Keratinocyte (primary cell): Measurements from ENCODE around the gene PCYOX1L. TPM values are rescaled to one million over a fixed set of nuclear protein-coding genes. Genes with fewer than 3 reads are reported as not detected.

Source experiments
- DNase-seq: peaks from one replicate; pipeline ENCODE4 v3.0.0-alpha.2; 2011; ENCODE audit warnings: low read depth, missing footprints, low spot score
- FAIRE-seq: peaks from 2 replicates; lab custom pipeline; 2011; peaks lifted over from hg19 to GRCh38; lab: Jason Lieb, UNC
- H2AFZ ChIP-seq: 2 replicates; pipeline ENCODE4 v1.6.0; 2012; ENCODE audit warnings: low read length, control low read depth, inconsistent platforms; ENCODE audit not compliant: control insufficient read depth
- H3K27ac ChIP-seq: 2 replicates; pipeline ENCODE4 v1.5.1; 2011; ENCODE audit warnings: low read length; ENCODE audit not compliant: control insufficient read depth, insufficient read depth
- H3K27me3 ChIP-seq: 3 replicates; pipeline ENCODE4 v1.6.0; 2011; ENCODE audit warnings: low read length; ENCODE audit not compliant: control insufficient read depth, insufficient read depth; ENCODE audit errors: extremely low read depth
- H3K36me3 ChIP-seq, 2 experiments: 2 replicates in 1 of 2; 3 replicates in 1 of 2; pipeline ENCODE4 v1.5.1; 2011; ENCODE audit warnings: low read length in 2 of 2, mild to moderate bottlenecking in 1 of 2; ENCODE audit not compliant: control insufficient read depth in 2 of 2, insufficient read depth in 2 of 2; ENCODE audit errors: extremely low read depth in 1 of 2
- H3K4me1 ChIP-seq: 3 replicates; pipeline ENCODE4 v1.5.1; 2011; ENCODE audit warnings: low read length; ENCODE audit not compliant: control insufficient read depth, insufficient read depth; ENCODE audit errors: extremely low read depth
- H3K4me2 ChIP-seq: 3 replicates; pipeline ENCODE4 v1.6.0; 2011; ENCODE audit warnings: low read depth, low read length; ENCODE audit not compliant: control insufficient read depth, insufficient read depth; ENCODE audit errors: extremely low read depth
- H3K4me3 ChIP-seq, 3 experiments: fragments of 200-600 bp in 1 of 3; sonication (generic) in 1 of 3; 2 replicates in 2 of 3; 3 replicates in 1 of 3; pipeline ENCODE4 v1.5.1; 2011 to 2016; ENCODE audit warnings: low read length in 3 of 3, mild to moderate bottlenecking in 3 of 3, control low read depth in 2 of 3, inconsistent platforms in 1 of 3, low read depth in 1 of 3, mixed read lengths in 1 of 3, mixed run types in 1 of 3, moderate library complexity in 1 of 3; ENCODE audit not compliant: control insufficient read depth in 2 of 3, insufficient read depth in 2 of 3; ENCODE audit errors: extremely low read depth in 1 of 3
- H3K79me2 ChIP-seq: 2 replicates; pipeline ENCODE4 v1.6.0; 2012; ENCODE audit warnings: low read length; ENCODE audit not compliant: control insufficient read depth, insufficient read depth
- H3K9ac ChIP-seq: 3 replicates; pipeline ENCODE4 v1.6.0; 2011; ENCODE audit warnings: low read length; ENCODE audit not compliant: control insufficient read depth, insufficient read depth; ENCODE audit errors: extremely low read depth
- H3K9me1 ChIP-seq: 3 replicates; pipeline ENCODE4 v1.6.0; 2011; ENCODE audit warnings: low read length; ENCODE audit not compliant: control insufficient read depth, insufficient read depth; ENCODE audit errors: extremely low read depth
- H3K9me3 ChIP-seq: 2 replicates; pipeline ENCODE4 v1.5.1; 2012; ENCODE audit warnings: low read depth, low read length; ENCODE audit not compliant: control insufficient read depth
- H4K20me1 ChIP-seq: 3 replicates; pipeline ENCODE4 v1.6.0; 2011; ENCODE audit warnings: low read length; ENCODE audit not compliant: control insufficient read depth, insufficient read depth; ENCODE audit errors: extremely low read depth
- EZH2 ChIP-seq: IDR thresholded peaks from one replicate; pipeline ENCODE4 v1.6.1; 2012; ENCODE audit warnings: inconsistent platforms, mild to moderate bottlenecking, low read length, moderate library complexity
- dilution Hi-C: fragments of 300-500 bp; cut with MboI; formaldehyde crosslinking; loops from one replicate; pipeline ENCODE4 v1.7.0; 2020; ENCODE audit warnings: low sequenced_read_pairs; ENCODE audit not compliant: extremely low pct_ligation_motif_present
- polyA plus RNA-seq, 5 experiments: library from polyadenylated mRNA; depleted of rRNA in 3 of 5; stranded (reverse) in 3 of 5; stranded (forward) in 1 of 5; unstranded in 1 of 5; fragments of >200 nt; gene quantifications; 1 replicate in 1 of 5; 2 replicates in 3 of 5; 3 replicates in 1 of 5; pipeline versions ENCODE4 v1.2.1 to v1.2.3, GENCODE V29; 2011 to 2012; ENCODE audit warnings: missing spikeins in 2 of 5, low read depth in 1 of 5, low replicate concordance in 1 of 5
- TF ChIP-seq, protein P1 (sequence below), 3 experiments: IDR thresholded peaks in 1 of 3; conservative IDR thresholded peaks in 1 of 3; optimal IDR thresholded peaks in 1 of 3; 2 replicates in 2 of 3; 3 replicates in 1 of 3; pipeline versions ENCODE3 to v1.5.1; 2011; ENCODE audit warnings: low read length in 3 of 3, mild to moderate bottlenecking in 3 of 3, moderate library complexity in 2 of 3, control low read depth in 1 of 3, inconsistent platforms in 1 of 3; ENCODE audit not compliant: insufficient read depth in 2 of 3; ENCODE audit errors: extremely low read depth in 1 of 3

Gene PCYOX1L
- polyA plus RNA-seq, 1 donor (not counting 4 experiments of a cell fraction or from before 2014, with no cell fraction given), result 9.5 TPM

DNA sequence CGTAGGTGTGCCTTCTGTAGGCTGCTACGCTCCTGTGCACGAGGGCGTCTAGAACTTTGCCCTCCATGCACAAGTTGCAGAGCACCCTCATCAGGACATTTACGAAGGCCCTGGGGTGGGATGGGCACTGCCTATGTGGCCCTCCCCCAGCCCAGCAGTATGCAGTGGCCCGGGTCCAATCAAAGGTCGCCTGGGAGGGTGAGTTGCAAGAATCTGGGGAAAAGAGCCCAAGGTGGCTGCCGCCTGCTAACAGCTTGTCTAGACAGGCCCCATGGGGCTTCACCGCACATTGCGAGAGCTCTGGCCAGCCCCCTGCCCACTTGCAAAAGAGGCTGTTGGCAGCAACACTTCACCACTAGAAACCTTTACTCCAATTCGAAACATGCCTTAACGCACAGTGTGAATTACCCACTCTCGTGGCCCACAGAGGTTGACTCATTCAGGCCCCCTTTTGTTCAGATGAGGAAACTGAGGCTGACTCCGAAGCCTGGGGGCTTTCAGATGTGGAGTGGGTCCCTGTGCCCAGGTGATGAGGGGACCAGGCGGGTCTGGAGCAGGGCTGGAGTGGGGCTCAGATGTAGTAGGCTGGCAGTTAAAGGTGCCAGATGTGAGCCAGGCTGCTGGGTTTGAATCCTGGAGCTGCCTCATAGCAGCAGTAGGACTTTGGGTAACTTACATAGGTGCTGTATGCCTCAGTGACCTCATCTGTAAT is 53.0 kb downstream of the PCYOX1L start:
- H3K27ac ChIP-seq, result no peak overlapping the region
- DNase-seq (no peak), FAIRE-seq (no peak)
- no peak for TF ChIP-seq EZH2
- TF ChIP-seq, protein P1, sequence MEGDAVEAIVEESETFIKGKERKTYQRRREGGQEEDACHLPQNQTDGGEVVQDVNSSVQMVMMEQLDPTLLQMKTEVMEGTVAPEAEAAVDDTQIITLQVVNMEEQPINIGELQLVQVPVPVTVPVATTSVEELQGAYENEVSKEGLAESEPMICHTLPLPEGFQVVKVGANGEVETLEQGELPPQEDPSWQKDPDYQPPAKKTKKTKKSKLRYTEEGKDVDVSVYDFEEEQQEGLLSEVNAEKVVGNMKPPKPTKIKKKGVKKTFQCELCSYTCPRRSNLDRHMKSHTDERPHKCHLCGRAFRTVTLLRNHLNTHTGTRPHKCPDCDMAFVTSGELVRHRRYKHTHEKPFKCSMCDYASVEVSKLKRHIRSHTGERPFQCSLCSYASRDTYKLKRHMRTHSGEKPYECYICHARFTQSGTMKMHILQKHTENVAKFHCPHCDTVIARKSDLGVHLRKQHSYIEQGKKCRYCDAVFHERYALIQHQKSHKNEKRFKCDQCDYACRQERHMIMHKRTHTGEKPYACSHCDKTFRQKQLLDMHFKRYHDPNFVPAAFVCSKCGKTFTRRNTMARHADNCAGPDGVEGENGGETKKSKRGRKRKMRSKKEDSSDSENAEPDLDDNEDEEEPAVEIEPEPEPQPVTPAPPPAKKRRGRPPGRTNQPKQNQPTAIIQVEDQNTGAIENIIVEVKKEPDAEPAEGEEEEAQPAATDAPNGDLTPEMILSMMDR (optimal IDR thresholded peaks at IDR 0.05 in 1 of 3, IDR thresholded peaks at IDR 0.05 in 1 of 3, conservative IDR thresholded peaks at IDR 0.05 in 1 of 3; ENCODE audit: extremely low read depth in 1 of 3, insufficient read depth in 2 of 3, low read length in 3 of 3), result no peak
- H3K36me3 ChIP-seq, result no peaks in the 10 kb centered on the region
- no peak overlapping the region for H3K4me2 ChIP-seq
- no peak overlapping the region for H2AFZ ChIP-seq
- no peaks in the 10 kb centered on the region for H3K9me3 ChIP-seq
- H3K27me3 ChIP-seq, result peaks cover 2% of the 10 kb centered on the region
- dilution Hi-C loops, result no loop called here
- H4K20me1 ChIP-seq, result no peaks in the 10 kb centered on the region
- H3K79me2 ChIP-seq, result no peaks in the 10 kb centered on the region
- H3K4me3 ChIP-seq, result no peak overlapping the region
- H3K4me1 ChIP-seq, result no peaks in the 10 kb centered on the region
- no peak overlapping the region for H3K9ac ChIP-seq
- H3K9me1 ChIP-seq, result no peaks in the 10 kb centered on the region

DNA sequence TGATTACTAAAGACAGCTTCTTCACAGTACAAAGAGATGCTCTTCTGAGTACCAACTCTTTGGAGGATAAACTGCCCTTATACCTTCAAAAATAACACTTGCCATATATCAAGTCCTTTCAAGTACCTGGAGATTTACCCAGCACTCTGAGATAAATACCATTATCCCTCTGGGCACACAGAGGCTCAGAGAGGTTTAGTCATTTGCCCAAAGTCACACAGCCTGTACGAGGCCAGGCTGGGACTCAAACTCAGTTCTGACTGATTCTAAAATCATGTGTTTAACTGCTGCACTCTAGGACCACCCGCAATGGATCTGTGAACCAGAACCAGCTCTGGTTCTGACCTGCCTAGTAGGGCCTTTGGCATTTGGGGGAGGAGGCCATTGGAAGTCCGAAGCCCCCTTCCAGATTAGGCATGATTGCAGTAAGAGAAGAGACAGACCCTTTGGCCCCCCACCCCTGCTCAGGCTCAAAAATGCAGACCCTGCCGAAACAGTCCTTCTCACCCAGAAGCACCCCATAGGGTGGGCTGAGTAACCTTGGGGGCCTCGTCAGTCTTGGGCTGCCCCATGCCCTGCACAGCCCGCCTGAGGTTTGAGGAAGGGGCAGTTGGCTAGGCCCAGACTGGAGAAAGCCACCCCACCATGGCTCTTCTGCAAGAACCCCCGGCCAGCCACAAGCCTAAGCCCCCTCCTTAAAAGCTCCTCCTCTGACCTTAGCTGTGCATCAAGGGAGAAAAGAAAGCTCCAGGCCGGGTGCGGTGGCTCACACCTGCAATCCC is 54.1 kb downstream of the PCYOX1L start:
- H3K36me3 ChIP-seq, result no peaks in the 10 kb centered on the region
- H3K9me3 ChIP-seq, result no peaks in the 10 kb centered on the region
- FAIRE-seq, result no peak
- no peaks in the 10 kb centered on the region for H4K20me1 ChIP-seq
- H3K4me2 ChIP-seq, result no peak overlapping the region
- H3K79me2 ChIP-seq, result no peaks in the 10 kb centered on the region
- dilution Hi-C loops, result no loop called here
- no peak overlapping the region for H2AFZ ChIP-seq
- H3K4me3 ChIP-seq, result no peak overlapping the region
- no peaks in the 10 kb centered on the region for H3K9me1 ChIP-seq
- no peak overlapping the region for H3K9ac ChIP-seq
- peaks cover 3% of the 10 kb centered on the region for H3K27me3 ChIP-seq
- no peak for DNase-seq
- TF ChIP-seq, protein P1 (optimal IDR thresholded peaks at IDR 0.05 in 1 of 3, IDR thresholded peaks at IDR 0.05 in 1 of 3, conservative IDR thresholded peaks at IDR 0.05 in 1 of 3; ENCODE audit: extremely low read depth in 1 of 3, insufficient read depth in 2 of 3, low read length in 3 of 3), result no peak
- no peak for TF ChIP-seq EZH2
- no peaks in the 10 kb centered on the region for H3K4me1 ChIP-seq
- H3K27ac ChIP-seq, result no peak overlapping the region
